Measurements from ENCODE around the gene ZNF469.

Gene ZNF469

DNA sequence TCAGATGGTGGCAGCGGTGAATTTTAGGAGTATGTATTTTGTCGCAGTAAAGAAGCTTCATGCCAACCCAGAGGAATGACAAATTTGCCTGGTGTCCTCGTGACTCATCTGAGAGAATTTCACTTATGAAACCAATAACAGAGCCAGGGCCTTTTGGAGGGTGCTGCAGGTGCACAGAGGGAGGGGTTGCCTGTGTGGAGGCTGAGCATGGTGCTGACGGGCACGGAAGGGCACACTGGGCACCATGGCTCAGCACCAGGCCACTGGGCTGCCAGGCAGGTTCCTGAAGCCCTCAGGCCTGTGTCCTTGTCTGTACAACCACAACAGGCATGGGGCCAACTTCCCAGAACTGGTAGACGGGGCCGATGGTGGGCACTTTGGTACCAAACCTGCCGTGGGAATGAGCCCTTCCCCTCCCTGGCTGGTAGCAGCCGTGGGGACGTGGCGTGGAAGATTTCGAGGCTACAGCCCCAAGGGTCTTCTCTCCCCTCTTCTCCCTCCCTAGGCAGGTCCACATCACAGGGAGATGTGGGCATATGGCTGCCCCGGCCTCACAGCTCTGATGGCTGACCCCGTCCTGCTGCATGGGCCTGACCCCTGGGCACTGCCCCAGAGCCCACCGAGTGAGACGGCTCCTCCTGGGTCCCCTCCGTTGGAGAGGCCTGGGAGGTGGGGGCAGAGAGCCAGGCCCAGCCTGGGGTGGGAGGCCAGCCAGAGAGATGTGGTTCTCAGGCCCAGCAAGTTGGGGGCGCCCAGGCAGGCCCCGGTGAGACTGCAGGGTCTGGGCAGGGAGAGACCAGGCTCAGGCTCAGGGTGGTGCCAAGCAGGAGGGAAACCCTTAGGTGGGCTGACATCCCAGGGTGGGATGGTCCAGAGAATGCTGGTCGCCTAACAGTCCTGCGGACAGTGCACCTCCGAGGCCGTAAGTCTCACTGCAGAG, 30.2 kb upstream of the ZNF469 start:
- H3K4me3 ChIP-seq (ENCODE audit: low read depth, low read length): no peak overlapping the region
- no peak for DNase-seq (ENCODE audit: low read depth)
- TF ChIP-seq, protein P1, sequence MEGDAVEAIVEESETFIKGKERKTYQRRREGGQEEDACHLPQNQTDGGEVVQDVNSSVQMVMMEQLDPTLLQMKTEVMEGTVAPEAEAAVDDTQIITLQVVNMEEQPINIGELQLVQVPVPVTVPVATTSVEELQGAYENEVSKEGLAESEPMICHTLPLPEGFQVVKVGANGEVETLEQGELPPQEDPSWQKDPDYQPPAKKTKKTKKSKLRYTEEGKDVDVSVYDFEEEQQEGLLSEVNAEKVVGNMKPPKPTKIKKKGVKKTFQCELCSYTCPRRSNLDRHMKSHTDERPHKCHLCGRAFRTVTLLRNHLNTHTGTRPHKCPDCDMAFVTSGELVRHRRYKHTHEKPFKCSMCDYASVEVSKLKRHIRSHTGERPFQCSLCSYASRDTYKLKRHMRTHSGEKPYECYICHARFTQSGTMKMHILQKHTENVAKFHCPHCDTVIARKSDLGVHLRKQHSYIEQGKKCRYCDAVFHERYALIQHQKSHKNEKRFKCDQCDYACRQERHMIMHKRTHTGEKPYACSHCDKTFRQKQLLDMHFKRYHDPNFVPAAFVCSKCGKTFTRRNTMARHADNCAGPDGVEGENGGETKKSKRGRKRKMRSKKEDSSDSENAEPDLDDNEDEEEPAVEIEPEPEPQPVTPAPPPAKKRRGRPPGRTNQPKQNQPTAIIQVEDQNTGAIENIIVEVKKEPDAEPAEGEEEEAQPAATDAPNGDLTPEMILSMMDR (IDR thresholded peaks at IDR 0.05; ENCODE audit: insufficient read depth, low read depth, low read length, missing control alignments): no peak

DNA sequence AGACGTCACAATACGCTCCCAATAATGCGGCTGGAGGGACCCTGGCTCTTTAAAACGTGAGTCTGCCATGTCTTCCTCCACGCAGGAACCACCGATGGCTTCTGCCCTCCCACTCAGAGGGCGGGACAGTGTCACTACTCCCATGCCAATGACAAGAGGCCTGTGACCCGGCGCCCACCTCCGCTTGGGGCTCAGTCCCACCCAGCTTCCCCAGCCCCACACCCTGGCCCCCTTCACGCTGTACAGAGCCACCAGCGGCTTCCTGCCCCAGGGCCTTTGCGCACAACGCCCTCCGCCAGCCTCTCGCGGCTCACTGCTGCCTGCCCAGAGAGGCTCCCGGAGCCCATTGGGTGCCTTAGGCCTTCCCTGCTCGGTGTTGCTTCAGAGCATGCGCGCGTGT, 29.5 kb upstream of the ZNF469 start:
- DNase-seq (ENCODE audit: low read depth): no peak
- H3K4me3 ChIP-seq (ENCODE audit: low read depth, low read length): no peak overlapping the region
- TF ChIP-seq, protein P1 (IDR thresholded peaks at IDR 0.05; ENCODE audit: insufficient read depth, low read depth, low read length, missing control alignments): no peak

DNA sequence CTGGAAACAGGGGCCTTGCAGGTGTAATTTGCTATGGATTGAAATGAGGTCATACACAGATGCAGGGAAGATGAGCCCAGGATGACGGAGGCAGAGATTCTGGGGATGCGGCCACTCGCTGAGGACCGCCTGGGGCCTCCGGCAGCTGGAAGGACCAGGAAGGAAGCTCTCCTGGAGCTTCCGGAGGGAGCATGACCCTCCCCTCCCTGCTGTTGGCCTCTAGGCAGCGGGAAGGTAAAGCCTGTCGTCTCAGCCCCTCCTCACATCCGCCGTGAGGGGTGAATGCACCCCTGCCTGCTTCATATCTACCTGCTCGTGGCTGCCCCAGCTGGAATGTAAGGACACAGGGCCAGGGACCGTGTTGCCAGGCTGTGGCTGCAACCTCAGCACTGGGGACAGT, 29.1 kb upstream of the ZNF469 start:
- DNase-seq (ENCODE audit: low read depth): no peak
- H3K4me3 ChIP-seq (ENCODE audit: low read depth, low read length): no peak overlapping the region
- TF ChIP-seq, protein P1 (IDR thresholded peaks at IDR 0.05; ENCODE audit: insufficient read depth, low read depth, low read length, missing control alignments): no peak

DNA sequence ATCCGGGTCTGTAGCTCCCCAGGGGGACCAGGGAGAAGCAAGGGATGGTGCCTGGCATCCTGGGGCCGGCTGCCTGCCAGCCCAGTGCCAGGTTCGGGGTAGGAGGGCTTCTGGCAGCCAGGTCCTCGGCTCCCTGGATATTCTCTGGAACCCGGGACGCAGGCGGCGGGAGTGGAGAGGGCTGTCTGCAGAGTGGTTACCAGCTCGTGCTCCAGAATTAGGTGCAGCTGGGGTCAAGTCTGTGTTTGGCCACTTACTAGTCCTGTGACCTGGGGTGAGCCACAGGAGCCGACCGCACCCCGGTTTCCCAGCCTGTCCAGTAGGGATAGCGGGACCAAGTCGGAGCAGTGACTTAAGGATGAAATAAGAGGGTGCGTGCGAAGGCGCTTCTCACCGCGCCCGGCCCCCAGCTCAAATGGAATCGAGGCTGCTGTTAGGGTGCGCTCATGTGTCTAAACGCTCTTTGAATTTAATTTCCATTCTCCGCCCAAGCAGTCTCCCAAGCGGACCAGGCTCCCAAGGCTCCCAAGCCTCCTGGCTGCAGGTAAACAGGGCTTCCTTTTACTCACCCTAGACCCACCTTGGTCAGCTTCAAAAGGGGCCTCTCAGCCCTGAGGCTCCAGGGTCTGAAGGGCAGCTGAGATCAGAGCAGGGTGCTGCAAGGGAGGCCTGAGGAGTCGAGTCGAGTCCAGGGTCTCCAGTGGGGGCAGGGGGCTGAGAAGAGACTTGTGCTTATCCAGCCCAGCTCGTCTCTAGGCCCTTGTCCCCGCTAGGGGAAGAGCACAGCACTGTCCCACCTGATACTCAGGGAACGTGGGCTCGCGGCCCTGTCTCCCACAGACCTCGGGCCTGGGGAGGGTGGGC, 28.3 kb upstream of the ZNF469 start:
- TF ChIP-seq, protein P1 (IDR thresholded peaks at IDR 0.05; ENCODE audit: insufficient read depth, low read depth, low read length, missing control alignments): no peak
- no peak for DNase-seq (ENCODE audit: low read depth)
- no peak overlapping the region for H3K4me3 ChIP-seq (ENCODE audit: low read depth, low read length)

DNA sequence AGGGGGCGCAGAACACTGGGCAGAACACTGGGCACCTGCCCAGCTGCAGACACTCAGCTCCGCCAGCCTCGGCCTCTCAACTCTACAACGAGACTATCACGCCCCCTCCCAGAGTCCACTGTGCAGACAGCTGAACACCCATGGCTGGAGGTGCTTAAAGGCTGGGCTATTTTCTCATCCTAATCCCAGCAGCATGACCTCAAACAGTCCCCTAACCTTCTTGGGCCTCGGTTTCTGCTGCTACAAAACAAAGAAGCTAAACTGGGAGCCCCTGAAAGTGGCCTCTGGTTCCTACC, 27.7 kb upstream of the ZNF469 start:
- TF ChIP-seq, protein P1 (IDR thresholded peaks at IDR 0.05; ENCODE audit: insufficient read depth, low read depth, low read length, missing control alignments): no peak
- no peak overlapping the region for H3K4me3 ChIP-seq (ENCODE audit: low read depth, low read length)
- no peak for DNase-seq (ENCODE audit: low read depth)

DNA sequence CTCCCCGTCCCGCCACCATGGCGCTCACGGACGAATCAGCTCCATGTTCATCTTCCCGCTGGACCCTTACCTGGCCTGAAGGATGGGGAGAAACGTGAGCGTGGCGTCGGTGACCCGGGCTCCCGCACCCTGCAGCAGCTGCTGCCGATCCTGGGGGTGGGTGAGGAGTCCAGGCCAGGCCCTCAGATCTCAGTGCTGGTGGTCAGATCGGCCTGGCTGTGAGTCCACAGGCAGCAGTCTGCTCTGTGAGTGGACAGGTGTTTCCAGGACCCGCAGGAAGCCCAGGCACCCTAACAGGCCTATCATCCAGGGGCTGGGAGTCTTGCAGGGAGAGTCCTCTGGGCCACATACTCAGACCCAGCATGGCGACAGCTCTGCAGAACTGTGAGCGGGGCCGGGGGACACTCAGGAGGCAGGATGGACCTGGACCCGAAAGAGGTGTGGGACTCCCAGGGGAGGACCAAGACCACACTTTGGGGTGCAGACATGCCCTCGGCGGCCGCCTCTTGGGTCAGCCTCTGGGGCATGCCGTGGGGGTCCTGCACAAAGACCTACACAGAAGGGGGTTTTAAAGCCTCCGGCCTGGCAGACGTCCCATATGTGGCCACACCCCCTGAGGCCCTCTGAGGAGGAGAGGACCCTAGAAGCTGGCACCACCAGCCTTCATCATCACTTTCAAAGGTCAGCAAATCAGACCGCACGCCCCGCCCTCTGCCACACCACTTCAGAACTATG, 27.2 kb upstream of the ZNF469 start:
- TF ChIP-seq, protein P1 (IDR thresholded peaks at IDR 0.05; ENCODE audit: insufficient read depth, low read depth, low read length, missing control alignments): no peak
- no peak for DNase-seq (ENCODE audit: low read depth)
- no peak overlapping the region for H3K4me3 ChIP-seq (ENCODE audit: low read depth, low read length)
